Smooth muscle cell (in vitro differentiated cells): ENCODE results near the gene PNPLA2. TPM values are rescaled to one million over a fixed set of nuclear protein-coding genes. Genes with fewer than 3 reads are reported as not detected.

Experiments
- DNase-seq: peaks from one replicate; lab custom pipeline; 2025; ENCODE audit not compliant: unreplicated experiment; lab: John Stamatoyannopoulos, UW
- H2AFZ ChIP-seq: fragments of 200-600 bp; sonication (generic); 2 replicates; pipeline ENCODE4 v1.6.0; 2016; ENCODE audit warnings: antibody characterized with exemption, low read depth, mild to moderate bottlenecking
- H3F3A ChIP-seq: fragments of 200-600 bp; sonication (generic); 2 replicates; pipeline ENCODE4 v1.6.0; 2017; ENCODE audit warnings: antibody characterized with exemption, low read depth
- H3K27ac ChIP-seq: fragments of 200-600 bp; sonication (generic); 2 replicates; pipeline ENCODE4 v1.5.1; 2016; ENCODE audit warnings: low read depth, mild to moderate bottlenecking
- H3K27me3 ChIP-seq: fragments of 200-600 bp; sonication (generic); 2 replicates; pipeline ENCODE4 v1.6.1; 2016; ENCODE audit warnings: low read depth, mild to moderate bottlenecking
- H3K36me3 ChIP-seq: fragments of 200-600 bp; sonication (generic); 2 replicates; pipeline ENCODE4 v1.5.1; 2016; ENCODE audit warnings: low read depth
- H3K4me1 ChIP-seq: fragments of 200-600 bp; sonication (generic); 2 replicates; pipeline ENCODE4 v1.5.1; 2016; ENCODE audit warnings: low read depth
- H3K4me2 ChIP-seq: fragments of 200-600 bp; sonication (generic); 2 replicates; pipeline ENCODE4 v1.6.0; 2016; ENCODE audit warnings: mild to moderate bottlenecking
- H3K4me3 ChIP-seq: fragments of 200-600 bp; sonication (generic); 2 replicates; pipeline ENCODE4 v1.5.1; 2016; ENCODE audit warnings: mild to moderate bottlenecking
- H3K79me2 ChIP-seq: fragments of 200-600 bp; sonication (generic); 2 replicates; pipeline ENCODE4 v1.6.0; 2016; ENCODE audit warnings: low read depth, mild to moderate bottlenecking
- H3K9ac ChIP-seq: fragments of 200-600 bp; sonication (generic); 2 replicates; pipeline ENCODE4 v1.6.0; 2016; ENCODE audit warnings: low read depth
- H3K9me3 ChIP-seq: fragments of 200-600 bp; sonication (generic); replicated peaks from 2 replicates; pipeline ENCODE4 v1.5.1; 2016; ENCODE audit warnings: low read depth
- H4K20me1 ChIP-seq: fragments of 200-600 bp; sonication (generic); 2 replicates; pipeline ENCODE4 v1.6.0; 2016; ENCODE audit warnings: low read depth
- CTCF ChIP-seq: fragments of 200-600 bp; sonication (generic); IDR thresholded peaks from 2 replicates; pipeline ENCODE4 v1.5.1; 2017; ENCODE audit warnings: borderline replicate concordance, mild to moderate bottlenecking, antibody characterized with exemption; ENCODE audit not compliant: insufficient read depth, poor library complexity, severe bottlenecking
- WGBS: methylation state at CpG from one replicate; pipeline ENCODE4 v1.1.7; 2016; ENCODE audit warnings: low lambda C conversion rate; 5-methylcytosine and 5-hydroxymethylcytosine counted together
- polyA plus RNA-seq: library from polyadenylated mRNA; unstranded; fragments of >200 nt; fragmentation: Nextera tagmentation; extraction: Ambion mirVana; gene quantifications from 2 replicates; pipeline ENCODE4 v1.2.1, GENCODE V29; 2016
- total RNA-seq: library from RNA; depleted of rRNA; stranded (reverse); fragments of >200 nt; gene quantifications from 2 replicates; pipeline ENCODE4 v1.2.3, GENCODE V29; 2014

PNPLA2 gene
- total and polyA plus RNA-seq, 2 experiments from 2014 or later = 12.4 to 26.4 TPM

- no peak for DNase-seq
- H3K27me3 ChIP-seq = no peaks in the 10 kb centered on the region
Observed at GRCh38 chr11:796565-797295, 22.0 kb upstream of the PNPLA2 start.

GRCh38 chr11:797296-798092 is 21.2 kb upstream of the PNPLA2 start:
- Histone ChIP-seq H3F3A (peaks cover 4% of the 10 kb centered on the region), H3K79me2 (no peaks in the 10 kb centered on the region), H3K4me3 (peak overlapping the region; percentile 70), H2AFZ (no peak overlapping the region), H3K36me3 (no peaks in the 10 kb centered on the region), H3K9ac (peak overlapping the region; percentile 84), H4K20me1 (peaks cover 18% of the 10 kb centered on the region), H3K27ac (peak overlapping the region; percentile 83), H3K9me3 (no peaks in the 10 kb centered on the region), H3K27me3 (no peaks in the 10 kb centered on the region), H3K4me1 (peaks cover 16% of the 10 kb centered on the region), H3K4me2 (peak overlapping the region; percentile 98)
- TF ChIP-seq CTCF = no peak
- DNase-seq = peak; percentile 79
- under 1% methylated on average over 46 of the region's 57 CpGs for WGBS

More at GRCh38 chr11:796565-797295, 22.0 kb upstream of the PNPLA2 start:
- Histone ChIP-seq H3K36me3 (no peaks in the 10 kb centered on the region), H3K4me2 (peak overlapping the region; percentile 98), H3K27ac (peak overlapping the region; percentile 83), H3F3A (peaks cover 4% of the 10 kb centered on the region), H3K9ac (peak overlapping the region; percentile 84), H3K4me1 (peaks cover 16% of the 10 kb centered on the region), H3K79me2 (no peaks in the 10 kb centered on the region), H2AFZ (no peak overlapping the region), H4K20me1 (peaks cover 18% of the 10 kb centered on the region), H3K9me3 (no peaks in the 10 kb centered on the region), H3K4me3 (peak overlapping the region; percentile 70)
- 54% methylated on average over 18 of the region's 18 CpGs for WGBS
- no peak for TF ChIP-seq CTCF

GRCh38 chr11:798093-798713 is 20.5 kb upstream of the PNPLA2 start, which contains the start of gene SLC25A22:
TSS of gene SLC25A22 (minus strand) at chr11:798281. CDS start at chr11:795006, 3,275 bp downstream.
- Histone ChIP-seq H3K9ac (peak within 1 kb of the TSS; percentile 84), H3K4me1 (peaks cover 16% of the 10 kb centered on the region), H3K4me3 (peak within 1 kb of the TSS; percentile 70), H3F3A (peaks cover 4% of the 10 kb centered on the region), H3K79me2 (no peaks in the 10 kb centered on the region), H2AFZ (no peak within 1 kb of the TSS), H3K4me2 (peak within 1 kb of the TSS; percentile 98), H3K36me3 (no peaks in the 10 kb centered on the region), H3K27ac (peak within 1 kb of the TSS; percentile 83), H3K9me3 (no peaks in the 10 kb centered on the region), H3K27me3 (no peaks in the 10 kb centered on the region), H4K20me1 (peaks cover 18% of the 10 kb centered on the region)
- peak; percentile 71 for TF ChIP-seq CTCF
- peak; percentile 68 for DNase-seq
- 29% methylated on average over 9 of the region's 69 CpGs for WGBS
